HG03060 (cell line): Measurements from ENCODE around the gene CAMKK1.

Experiments used
- ATAC-seq: cut with Tn5 transposase; IDR thresholded peaks from one replicate; pipeline ENCODE4 v1.9.1; 2021; ENCODE audit warnings: low read depth, moderate number of reproducible peaks; ENCODE audit not compliant: unreplicated experiment

CAMKK1 gene

GRCh38 chr17:3918372-3919122 is 25.7 kb upstream of the CAMKK1 start:
- ATAC-seq, result no peak

- ATAC-seq, result no peak
Measured at GRCh38 chr17:3917391-3917931, 24.6 kb upstream of the CAMKK1 start.

DNA sequence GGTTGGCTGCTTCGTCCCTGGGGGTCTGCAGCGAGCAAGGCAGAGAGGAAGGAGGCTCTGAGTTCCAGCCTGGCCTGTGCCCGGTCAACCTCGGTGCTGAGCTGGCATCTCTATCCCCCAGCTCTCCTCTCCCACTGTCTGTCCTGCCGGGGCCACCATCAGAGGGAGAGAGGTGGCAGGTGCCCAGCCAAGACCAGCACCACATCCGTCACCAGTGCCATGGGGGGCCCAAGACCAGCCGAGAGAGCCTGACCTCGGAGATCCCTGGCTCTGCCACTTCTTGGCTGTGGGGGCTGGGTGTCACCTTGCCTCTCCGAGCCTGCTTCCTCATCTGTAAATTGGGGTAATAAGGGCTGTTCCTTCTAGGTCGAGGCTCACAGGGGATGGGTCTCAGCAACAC is 24.0 kb upstream of the CAMKK1 start:
- ATAC-seq, result no peak

GRCh38 chr17:3915995-3916696 is 23.3 kb upstream of the CAMKK1 start, which contains the start of gene P2RX1:
TSS of gene P2RX1 (minus strand) at chr17:3916465. CDS start at chr17:3916225, 240 bp downstream.
- ATAC-seq, result no peak

GRCh38 chr17:3915581-3915994 is 22.7 kb upstream of the CAMKK1 start:
- ATAC-seq, result no peak

GRCh38 chr17:3914312-3914670 is 21.4 kb upstream of the CAMKK1 start:
- ATAC-seq, result no peak

DNA sequence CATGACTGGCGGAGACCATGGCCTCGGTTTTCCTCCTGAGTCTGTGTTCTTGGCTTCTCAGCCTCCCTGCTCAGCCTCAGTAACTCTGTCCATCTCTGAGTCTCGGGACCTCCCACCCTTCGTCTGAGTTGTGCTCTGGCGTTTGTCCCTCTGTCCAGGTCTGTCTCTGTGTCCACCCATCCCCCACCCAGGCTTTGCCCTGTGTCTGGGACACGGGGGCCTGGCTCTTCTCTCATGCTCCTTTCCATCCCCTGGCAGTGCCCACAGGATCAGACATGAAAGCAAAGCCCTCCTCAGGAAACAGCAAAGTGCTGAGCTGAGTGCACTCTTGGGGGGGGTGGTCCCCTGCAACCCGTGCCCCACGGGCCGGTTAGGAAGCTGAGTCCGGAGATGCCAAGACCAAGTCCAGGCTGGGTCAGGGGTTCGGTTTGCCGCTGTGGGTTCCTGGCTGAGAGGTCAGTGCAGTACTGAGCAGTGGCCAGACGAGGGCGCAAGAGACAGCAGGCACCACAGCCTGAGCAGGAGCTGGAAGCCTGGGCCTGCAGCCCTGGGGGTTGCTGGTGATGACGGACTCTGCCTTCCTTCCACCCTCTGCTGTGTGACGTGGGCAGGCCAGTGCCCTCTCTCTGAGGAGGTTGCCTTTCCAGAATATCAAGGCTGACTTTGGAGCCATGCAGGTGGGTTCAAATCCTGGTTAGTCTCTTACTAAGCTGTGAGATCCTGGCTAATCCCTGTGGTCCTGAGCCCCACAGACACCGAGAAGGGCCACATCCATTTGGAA is 20.9 kb upstream of the CAMKK1 start:
- no peak for ATAC-seq

DNA sequence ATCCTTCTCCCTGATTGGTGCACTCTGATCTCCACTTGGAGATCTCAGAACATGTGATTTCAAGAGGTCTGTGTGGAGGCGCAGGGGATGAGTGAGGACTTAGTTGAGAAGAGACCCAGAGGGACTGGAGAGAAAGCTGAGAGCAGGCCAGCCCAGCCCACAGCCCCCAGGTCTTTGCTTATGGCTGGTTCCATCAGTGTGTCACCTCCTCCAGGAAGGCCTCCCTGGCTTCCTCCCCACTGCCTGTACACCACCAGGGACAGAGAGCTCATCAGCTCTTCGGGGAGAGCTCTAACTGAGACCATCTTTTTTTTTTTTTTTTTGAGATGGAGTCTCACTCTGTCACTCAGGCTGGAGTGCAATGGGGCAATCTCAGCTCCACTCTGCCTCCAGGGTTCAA is 20.0 kb upstream of the CAMKK1 start:
- no peak for ATAC-seq

DNA sequence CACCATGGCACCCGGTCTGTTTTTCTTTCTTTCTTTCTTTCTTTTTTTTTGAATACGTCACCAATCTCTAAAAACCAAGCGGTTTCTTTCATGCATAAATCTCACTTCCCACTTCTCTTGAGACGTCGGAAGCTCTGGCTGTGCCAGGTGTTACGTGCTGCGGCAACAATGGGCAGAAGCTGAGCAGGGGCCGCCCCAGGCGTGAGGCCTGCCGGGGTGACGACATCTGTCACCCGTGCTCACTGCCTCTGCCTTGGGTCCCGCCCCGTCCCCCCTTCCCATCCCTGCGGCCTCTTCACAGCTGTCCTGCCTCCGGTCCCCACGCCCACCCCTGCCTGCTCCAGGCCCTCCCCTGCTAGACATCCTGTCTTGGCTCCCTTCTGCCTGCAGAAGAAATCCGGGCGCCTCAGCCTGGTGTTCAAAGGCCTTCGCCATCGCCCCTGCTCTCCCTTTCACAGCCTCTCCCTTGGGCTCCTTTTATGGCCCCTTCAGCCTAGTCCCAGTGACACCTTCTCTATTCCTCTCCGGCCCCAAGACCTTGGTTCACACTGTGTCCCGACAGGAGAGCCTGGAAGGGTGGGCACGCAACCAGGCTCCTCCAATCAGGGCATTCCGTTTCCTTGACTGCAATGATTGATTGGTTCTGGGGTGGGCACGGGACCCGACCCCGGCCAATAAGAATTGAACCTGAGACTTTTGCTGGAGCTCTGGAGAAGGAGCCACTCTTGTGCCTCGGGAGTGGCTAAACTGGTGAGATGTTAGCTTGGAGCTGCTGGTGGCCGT is 18.6 kb upstream of the CAMKK1 start:
- ATAC-seq, result peak; percentile 42

DNA sequence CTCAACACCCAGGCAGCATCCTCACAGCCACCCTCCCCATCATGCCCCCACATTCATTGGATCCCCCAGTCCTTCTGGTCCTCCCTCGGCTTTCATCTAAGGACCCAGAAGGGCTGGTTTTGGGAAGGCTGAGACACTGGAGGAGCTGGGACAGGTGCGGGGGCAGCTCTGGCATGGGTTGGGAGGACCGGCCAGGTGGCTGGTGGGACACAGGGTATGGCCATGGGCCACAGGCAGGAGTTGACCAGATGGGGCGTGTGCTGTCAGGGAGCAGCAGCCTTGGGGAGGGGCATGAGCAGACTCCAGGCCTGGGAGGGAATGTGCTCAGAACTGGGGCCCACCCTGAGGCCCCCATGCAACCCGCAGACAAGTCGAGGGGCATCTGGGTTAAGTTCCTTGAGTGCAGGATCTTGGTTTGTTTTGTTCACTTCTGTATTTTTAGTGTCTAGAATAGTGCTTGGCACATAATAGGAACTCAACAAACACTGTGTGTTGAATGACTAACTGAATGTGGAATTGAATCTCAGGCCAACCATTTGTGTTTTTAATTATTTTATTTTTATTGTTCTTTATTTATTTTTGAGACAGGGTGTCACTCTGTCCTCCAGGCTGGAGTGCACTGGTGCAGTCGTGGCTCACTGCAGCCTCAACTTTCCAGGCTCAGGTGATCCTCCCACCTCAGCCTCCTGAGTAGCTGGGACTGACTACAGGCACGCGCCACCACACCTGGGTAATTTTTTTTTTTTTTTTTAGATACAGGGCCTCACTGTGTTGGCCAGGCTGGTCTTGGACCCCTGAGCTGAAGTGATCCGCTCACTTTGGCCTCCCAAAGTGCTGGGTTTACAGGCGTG is 17.8 kb upstream of the CAMKK1 start:
- no peak for ATAC-seq

- no peak for ATAC-seq
Measured at GRCh38 chr17:3909257-3909656, 16.4 kb upstream of the CAMKK1 start.

- ATAC-seq, result no peak
Measured at GRCh38 chr17:3907483-3908216, 14.8 kb upstream of the CAMKK1 start.

DNA sequence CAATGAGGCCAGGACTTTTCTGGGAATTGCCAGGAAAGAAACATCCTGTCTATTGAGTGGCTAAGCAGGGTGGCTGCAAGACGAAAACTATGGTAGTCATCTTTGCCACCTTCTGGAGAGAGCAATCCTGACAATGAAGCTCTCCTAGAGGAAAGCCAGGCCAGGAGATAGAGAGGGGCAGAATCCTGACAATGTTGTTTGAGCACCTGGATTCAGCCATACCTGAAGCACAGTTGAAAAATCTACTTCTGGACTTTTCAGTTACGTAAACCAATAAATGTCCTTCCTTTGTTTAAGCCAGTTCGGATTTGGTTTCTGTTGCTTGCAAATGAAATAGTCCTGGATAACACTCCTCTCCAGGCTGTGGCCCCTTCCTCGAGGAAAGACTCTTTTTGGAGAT is 14.0 kb upstream of the CAMKK1 start:
- no peak for ATAC-seq

DNA sequence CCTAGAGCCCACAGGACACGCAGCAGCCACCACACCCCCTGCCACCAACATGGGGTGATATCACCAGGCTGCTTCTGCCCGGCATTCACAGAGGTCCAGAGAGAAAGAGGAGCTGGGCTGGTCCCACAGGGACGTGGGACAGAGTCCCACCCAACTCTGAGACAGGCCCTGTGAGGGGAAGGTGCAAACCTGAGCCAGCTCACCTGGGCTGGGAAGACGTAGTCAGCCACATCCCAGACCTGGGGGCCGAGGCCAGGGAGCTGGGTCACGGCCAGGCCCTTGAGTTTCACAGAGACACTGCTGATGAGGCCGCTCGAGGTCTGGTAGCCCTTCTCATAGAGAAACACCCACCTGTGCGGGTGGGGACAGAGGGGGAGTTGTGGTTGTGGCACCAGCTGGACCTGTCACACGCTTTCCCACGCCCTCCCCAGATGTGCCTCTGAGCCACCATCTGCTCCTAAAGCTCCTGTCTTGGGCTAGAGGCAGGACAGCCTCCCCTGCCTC is 12.2 kb upstream of the CAMKK1 start:
- ATAC-seq, result peak; percentile 53

- peak; percentile 13 for ATAC-seq
Measured at GRCh38 chr17:3904501-3904900, 11.6 kb upstream of the CAMKK1 start.

DNA sequence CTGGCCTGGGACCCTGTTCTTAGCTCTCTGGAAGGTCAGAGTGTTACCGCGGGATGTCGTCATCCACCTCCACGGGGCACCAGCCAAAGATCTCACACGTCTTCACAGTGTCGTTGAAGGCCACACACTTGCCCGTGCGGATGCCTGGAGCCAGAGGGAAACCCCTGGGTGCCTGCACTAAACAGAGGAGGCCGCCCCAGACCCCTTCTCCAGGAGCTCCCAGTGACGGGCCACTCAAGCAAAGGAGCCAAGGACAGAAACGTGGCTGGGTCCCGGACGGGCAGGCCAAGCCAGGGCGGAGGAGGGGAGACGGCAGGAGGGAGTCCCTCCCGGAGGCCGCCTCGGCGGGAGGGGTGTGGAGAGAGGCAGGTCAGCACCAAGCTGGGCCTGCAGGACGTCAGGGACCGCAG is 11.0 kb upstream of the CAMKK1 start:
- no peak for ATAC-seq

GRCh38 chr17:3903051-3903825 is 10.4 kb upstream of the CAMKK1 start:
- no peak for ATAC-seq

- no peak for ATAC-seq
Measured at GRCh38 chr17:3900646-3901045, 7.8 kb upstream of the CAMKK1 start.
